Effector memory CD8-positive, alpha-beta T cell (primary cell): ENCODE results near the gene FGF5.
"Not testable (repeated sequence)": the region's sequence is repeated elsewhere in the genome, so short reads cannot be mapped to it uniquely, and the experiment has no call there.

Experiments used
- ATAC-seq: fragments of 150-1000 bp; cut with Tn5 transposase; replicated peaks from 2 replicates; pipeline ENCODE4 v1.10.0; 2021; ENCODE audit warnings: mild to moderate bottlenecking, moderate library complexity
- DNase-seq, 3 experiments: peaks; one replicate each; pipeline ENCODE4 v3.0.0; 2021
- H3K27ac Mint-ChIP-seq, 2 donors: one replicate each; pipeline ENCODE4 v1.8.0; 2022; ENCODE audit warnings: mild to moderate bottlenecking in 2 of 2, mixed read lengths in 2 of 2, moderate library complexity in 2 of 2
- H3K27me3 Mint-ChIP-seq, 2 donors: one replicate each; pipeline ENCODE4 v1.8.0; 2022; ENCODE audit warnings: mixed read lengths in 2 of 2
- H3K36me3 Mint-ChIP-seq: one replicate; pipeline ENCODE4 v1.8.0; 2022; ENCODE audit warnings: mild to moderate bottlenecking, moderate library complexity, mixed read lengths; ENCODE audit not compliant: insufficient read depth
- H3K4me1 Mint-ChIP-seq, 2 donors: one replicate each; pipeline ENCODE4 v1.8.0; 2022; ENCODE audit warnings: low read depth in 2 of 2, mixed read lengths in 2 of 2
- H3K4me3 Mint-ChIP-seq, 2 donors: one replicate each; pipeline ENCODE4 v1.8.0; 2022; ENCODE audit warnings: mild to moderate bottlenecking in 2 of 2, mixed read lengths in 2 of 2, moderate library complexity in 2 of 2
- H3K9me3 Mint-ChIP-seq, 2 donors: one replicate each; pipeline ENCODE4 v1.8.0; 2022; ENCODE audit warnings: mixed read lengths in 2 of 2

FGF5 gene

DNA sequence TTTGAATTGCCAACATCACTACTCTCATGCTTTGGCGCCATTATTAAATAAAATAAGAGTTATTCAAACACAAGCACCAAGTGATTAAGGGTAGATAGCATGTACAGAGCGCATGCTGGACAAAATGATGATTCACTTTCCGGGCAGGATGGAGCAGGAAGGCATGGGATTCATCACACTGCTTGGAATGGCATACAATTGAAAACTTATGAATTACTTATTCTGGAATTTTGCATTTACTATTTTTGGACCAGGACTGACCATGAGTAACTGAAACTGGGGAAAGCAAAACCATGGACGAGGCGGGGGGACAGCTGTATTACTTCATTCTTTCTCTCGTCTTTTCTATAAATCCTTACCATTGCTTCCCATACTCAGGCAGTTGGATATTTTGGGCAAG, 28.5 kb upstream of the FGF5 start:
- Mint-ChIP-seq H3K4me3 (no peak overlapping the region), H3K27ac (no peak overlapping the region), H3K36me3 (no peaks in the 10 kb centered on the region), H3K4me1 (no peaks in the 10 kb centered on the region), H3K9me3 (no peaks in the 10 kb centered on the region), H3K27me3 (peaks cover 18 to 20% of the 10 kb centered on the region in 2 donors)
- DNase-seq (no peak), ATAC-seq (no peak)

DNA sequence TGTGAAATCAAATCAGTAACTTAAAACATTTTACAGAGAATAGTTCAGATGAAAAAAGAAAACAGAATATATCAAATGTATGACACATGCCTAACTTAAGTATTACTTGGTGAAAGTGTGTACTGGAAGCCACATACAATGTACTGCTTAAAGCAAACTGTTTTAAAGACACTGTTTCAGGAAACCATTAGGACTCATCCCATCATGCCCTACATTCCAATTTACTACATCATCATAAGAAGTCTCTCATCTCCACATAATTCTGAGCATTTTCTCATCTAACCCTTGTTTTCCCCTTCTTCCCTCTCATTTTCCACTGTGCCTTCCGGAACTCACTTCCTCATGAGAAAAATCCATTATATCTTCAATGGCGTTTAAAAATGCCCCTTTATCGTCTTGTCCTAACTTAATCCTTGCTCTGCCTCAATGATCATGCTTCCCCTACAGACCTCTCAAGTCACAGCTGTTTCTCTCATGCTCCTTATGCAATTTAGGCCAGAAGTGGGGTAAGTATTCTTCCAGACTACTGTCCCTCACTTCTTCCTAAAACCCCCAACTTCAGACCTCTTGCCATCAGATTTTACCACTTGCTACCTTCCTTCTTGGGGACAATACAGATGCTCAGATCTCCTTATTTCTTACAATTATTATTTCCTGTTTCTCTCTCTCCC, 26.8 kb upstream of the FGF5 start:
- H3K36me3 Mint-ChIP-seq, result no peaks in the 10 kb centered on the region
- DNase-seq (no peak), ATAC-seq (no peak)
- peaks cover 19 to 21% of the 10 kb centered on the region in 2 donors for H3K27me3 Mint-ChIP-seq
- H3K4me3 Mint-ChIP-seq, result no peak overlapping the region
- no peak overlapping the region for H3K27ac Mint-ChIP-seq
- no peaks in the 10 kb centered on the region for H3K9me3 Mint-ChIP-seq
- H3K4me1 Mint-ChIP-seq, result no peaks in the 10 kb centered on the region

DNA sequence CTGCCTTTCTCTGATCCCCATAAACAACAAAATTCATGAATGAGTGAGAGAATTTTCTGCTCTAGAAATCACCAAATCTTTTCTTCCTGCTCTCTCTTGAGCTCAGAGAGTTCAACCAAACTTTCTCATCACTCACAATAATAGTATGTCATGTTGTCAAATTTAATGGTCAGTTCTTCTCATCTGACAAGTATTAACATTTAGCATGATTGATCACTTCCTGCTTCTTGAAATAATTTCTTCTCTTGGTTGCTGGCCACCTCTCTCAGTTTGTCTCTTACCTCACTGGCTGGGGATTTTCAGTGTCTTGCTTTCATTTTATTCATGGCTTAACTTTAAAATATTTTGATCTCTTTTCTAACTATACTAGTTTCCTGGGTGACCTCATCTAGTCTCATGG, 25.5 kb upstream of the FGF5 start:
- Mint-ChIP-seq H3K36me3 (no peaks in the 10 kb centered on the region), H3K4me1 (no peaks in the 10 kb centered on the region), H3K27me3 (peaks cover 16 to 18% of the 10 kb centered on the region in 2 donors), H3K4me3 (no peak overlapping the region), H3K9me3 (no peaks in the 10 kb centered on the region), H3K27ac (no peak overlapping the region)
- ATAC-seq (no peak), DNase-seq (no peak)

DNA sequence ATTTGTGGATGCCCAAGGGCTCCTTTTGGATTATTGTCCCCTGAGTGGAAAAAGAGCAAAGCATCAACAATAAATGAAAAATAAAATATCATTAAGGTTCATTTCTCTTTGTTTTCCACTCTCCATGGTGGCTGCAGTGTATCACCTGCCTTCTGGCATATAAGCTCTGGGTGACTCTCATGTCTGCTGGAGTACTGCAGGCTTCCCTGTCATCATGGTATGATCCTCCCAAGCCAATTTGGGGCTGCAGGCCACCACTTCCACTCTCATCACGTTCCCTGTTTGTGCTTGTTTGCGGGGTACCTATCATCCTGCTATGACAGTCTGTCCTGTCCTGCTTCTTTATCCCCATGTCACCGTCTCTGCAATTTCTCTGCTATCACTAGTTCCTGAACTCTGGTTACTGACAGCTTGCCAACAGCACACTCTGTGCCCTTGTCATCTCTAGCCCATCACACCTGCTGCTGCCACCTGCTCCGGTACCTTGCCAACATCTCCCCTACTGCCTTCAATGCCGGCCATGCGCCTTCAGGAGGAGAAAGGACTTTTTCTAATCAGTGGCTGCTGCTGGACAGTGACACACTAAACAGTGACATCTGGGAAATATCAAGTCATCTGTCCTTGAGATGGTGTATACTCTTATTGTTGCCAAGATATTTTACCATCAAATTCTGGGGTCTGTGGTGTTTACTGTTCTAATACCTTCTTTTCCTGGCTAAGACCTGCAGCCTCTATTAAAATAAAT, 23.0 kb upstream of the FGF5 start:
- DNase-seq (no peak), ATAC-seq (no peak)
- H3K9me3 Mint-ChIP-seq, result no peaks in the 10 kb centered on the region
- no peak overlapping the region for H3K4me3 Mint-ChIP-seq
- H3K27ac Mint-ChIP-seq, result no peak overlapping the region
- no peaks in the 10 kb centered on the region for H3K4me1 Mint-ChIP-seq
- no peaks in the 10 kb centered on the region for H3K36me3 Mint-ChIP-seq
- peaks cover 27 to 32% of the 10 kb centered on the region in 2 donors for H3K27me3 Mint-ChIP-seq

DNA sequence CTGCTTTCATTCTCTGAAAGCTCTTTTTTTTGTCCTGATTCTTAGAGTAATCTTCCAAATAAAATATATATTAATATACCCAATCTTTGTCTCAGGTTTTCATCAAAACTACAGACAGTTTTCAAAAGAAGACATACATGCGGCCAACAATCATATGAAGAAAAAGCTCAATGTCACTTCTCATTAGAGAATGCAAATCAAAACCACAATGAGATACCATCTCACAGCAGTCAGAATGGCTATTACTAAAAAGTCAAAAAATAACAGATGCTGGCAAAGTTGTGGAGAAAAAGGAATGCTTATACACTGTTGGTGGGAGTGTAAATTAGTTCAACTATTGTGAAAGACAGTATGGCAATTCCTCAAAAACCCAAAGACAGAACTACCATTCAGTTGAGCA, 19.0 kb upstream of the FGF5 start:
- not testable (repeated sequence) for H3K4me1 Mint-ChIP-seq, H3K27ac Mint-ChIP-seq, DNase-seq, H3K9me3 Mint-ChIP-seq, H3K36me3 Mint-ChIP-seq, ATAC-seq, H3K4me3 Mint-ChIP-seq
- peaks cover 37 to 45% of the 10 kb centered on the region in 2 donors for H3K27me3 Mint-ChIP-seq

- Mint-ChIP-seq H3K27ac (no peak overlapping the region), H3K4me3 (no peak overlapping the region), H3K36me3 (no peaks in the 10 kb centered on the region), H3K4me1 (no peaks in the 10 kb centered on the region), H3K27me3 (peaks cover 34 to 37% of the 10 kb centered on the region in 2 donors), H3K9me3 (no peaks in the 10 kb centered on the region)
- DNase-seq (no peak), ATAC-seq (no peak)
Observed at GRCh38 chr4:80249144-80249543, 17.3 kb upstream of the FGF5 start.

DNA sequence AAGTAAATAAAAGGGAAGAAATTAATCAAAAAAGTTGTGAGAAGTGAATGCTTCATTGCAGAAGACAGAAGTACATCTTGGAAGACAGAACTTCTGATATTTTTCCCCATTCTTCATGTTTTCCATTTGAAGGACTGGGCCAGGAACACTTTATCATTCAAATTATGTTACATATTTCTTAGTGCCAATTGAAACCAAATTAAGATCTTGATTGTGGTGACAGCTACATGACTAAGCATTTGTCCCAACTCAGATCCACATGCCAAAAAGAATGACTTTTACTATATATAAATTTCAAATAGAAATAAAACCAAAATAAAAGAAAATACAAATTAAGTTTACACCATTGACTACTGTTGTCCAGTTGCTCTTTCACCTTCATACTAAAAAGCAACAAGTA, 14.0 kb upstream of the FGF5 start:
- H3K9me3 Mint-ChIP-seq, result no peaks in the 10 kb centered on the region
- DNase-seq (no peak), ATAC-seq (no peak)
- peaks cover 35 to 40% of the 10 kb centered on the region in 2 donors for H3K27me3 Mint-ChIP-seq
- H3K27ac Mint-ChIP-seq, result no peak overlapping the region
- H3K4me1 Mint-ChIP-seq, result no peaks in the 10 kb centered on the region
- H3K36me3 Mint-ChIP-seq, result no peaks in the 10 kb centered on the region
- no peak overlapping the region for H3K4me3 Mint-ChIP-seq

- ATAC-seq (no peak), DNase-seq (no peak)
- no peak overlapping the region for H3K4me3 Mint-ChIP-seq
- no peak overlapping the region for H3K27ac Mint-ChIP-seq
- H3K9me3 Mint-ChIP-seq, result no peaks in the 10 kb centered on the region
- peaks cover 40% of the 10 kb centered on the region in 2 donors for H3K27me3 Mint-ChIP-seq
- no peaks in the 10 kb centered on the region for H3K36me3 Mint-ChIP-seq
- no peaks in the 10 kb centered on the region for H3K4me1 Mint-ChIP-seq
Observed at GRCh38 chr4:80252953-80253352, 13.5 kb upstream of the FGF5 start.

GRCh38 chr4:80253510-80253909, 13.0 kb upstream of the FGF5 start:
- no peaks in the 10 kb centered on the region for H3K4me1 Mint-ChIP-seq
- ATAC-seq (no peak), DNase-seq (no peak)
- H3K27ac Mint-ChIP-seq, result no peak overlapping the region
- no peaks in the 10 kb centered on the region for H3K9me3 Mint-ChIP-seq
- H3K36me3 Mint-ChIP-seq, result no peaks in the 10 kb centered on the region
- H3K27me3 Mint-ChIP-seq, result peaks cover 45% of the 10 kb centered on the region in 2 donors
- H3K4me3 Mint-ChIP-seq, result no peak overlapping the region

DNA sequence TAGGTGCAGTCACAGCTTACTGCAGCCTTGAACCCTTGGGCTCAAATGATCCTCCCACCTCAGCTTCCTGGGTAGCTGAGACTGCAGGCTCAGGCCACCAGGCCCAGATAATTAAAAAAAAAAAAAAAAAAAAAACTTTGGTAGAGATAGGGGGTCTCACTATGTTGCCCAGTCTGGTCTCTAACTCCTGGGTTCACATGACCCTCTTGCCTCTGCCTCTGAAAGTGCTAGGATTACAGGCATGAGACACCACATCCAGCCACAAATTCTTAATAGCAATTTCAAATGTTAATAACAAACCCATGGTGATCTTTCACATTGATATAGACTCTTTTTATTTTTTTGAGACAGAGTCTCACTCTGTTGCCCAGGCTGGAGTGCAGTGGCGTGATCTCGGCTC, 12.3 kb upstream of the FGF5 start:
- DNase-seq (no peak), ATAC-seq (no peak)
- H3K9me3 Mint-ChIP-seq, result no peaks in the 10 kb centered on the region
- H3K4me1 Mint-ChIP-seq, result no peaks in the 10 kb centered on the region
- no peak overlapping the region for H3K27ac Mint-ChIP-seq
- no peaks in the 10 kb centered on the region for H3K36me3 Mint-ChIP-seq
- peaks cover 45 to 51% of the 10 kb centered on the region in 2 donors for H3K27me3 Mint-ChIP-seq
- H3K4me3 Mint-ChIP-seq, result no peak overlapping the region

DNA sequence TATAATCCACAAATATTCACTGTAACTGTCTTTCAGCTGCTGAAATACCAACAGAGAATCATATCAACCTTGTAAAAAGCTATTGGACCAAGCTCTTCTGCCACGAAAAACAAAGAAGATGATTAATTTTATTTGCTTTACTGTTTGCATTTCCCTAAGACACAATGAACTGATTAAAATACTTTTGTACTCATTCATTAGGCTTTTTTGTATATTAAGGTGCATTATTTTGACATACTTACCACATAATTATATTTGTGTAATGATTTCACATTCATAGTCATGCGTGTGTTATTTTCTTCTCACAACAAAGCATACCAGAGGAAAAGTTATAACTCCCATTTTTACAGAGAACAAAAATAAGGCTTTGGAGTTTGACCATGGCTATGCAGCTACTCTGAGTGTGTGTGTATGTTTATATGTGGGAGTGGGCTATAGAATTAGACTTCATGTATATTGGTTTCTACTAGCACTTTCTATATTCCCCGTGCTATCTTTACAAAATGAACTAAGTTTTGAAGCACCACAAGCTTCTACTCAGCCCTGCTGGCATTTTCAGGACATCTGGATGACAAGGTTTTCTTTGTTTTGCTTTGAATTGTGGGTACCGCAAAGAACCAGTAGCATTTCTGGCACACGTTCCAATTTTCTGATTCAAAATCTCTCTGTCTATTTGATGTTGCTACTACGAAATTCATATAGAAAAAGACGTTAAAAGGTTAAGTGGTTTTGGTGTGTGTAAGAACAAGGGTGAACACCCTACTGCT, 11.0 kb upstream of the FGF5 start:
- DNase-seq (no peak), ATAC-seq (no peak)
- H3K27ac Mint-ChIP-seq, result no peak overlapping the region
- H3K4me1 Mint-ChIP-seq, result no peaks in the 10 kb centered on the region
- no peaks in the 10 kb centered on the region for H3K36me3 Mint-ChIP-seq
- H3K9me3 Mint-ChIP-seq, result no peaks in the 10 kb centered on the region
- H3K27me3 Mint-ChIP-seq, result peaks cover 52 to 57% of the 10 kb centered on the region in 2 donors
- no peak overlapping the region for H3K4me3 Mint-ChIP-seq

DNA sequence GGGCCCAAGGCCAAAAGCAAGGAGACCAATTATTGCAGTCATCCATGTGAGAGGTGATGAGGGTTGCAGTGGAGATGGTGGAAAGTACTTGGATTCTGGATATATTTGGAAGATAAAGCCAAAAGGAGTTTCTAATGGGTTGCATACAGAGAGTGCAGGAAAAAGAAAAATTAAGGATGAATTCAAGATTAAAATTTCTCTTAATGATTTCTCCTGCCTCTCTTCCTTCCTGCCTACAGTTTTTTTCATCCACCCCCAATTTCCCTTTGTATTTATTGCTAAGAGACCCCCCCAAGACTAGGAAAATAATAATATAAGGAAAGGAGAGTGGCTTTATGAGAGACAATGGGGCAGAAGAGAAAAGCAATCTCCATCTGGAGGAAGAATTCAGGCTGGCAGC, 8.6 kb upstream of the FGF5 start:
- Mint-ChIP-seq H3K4me1 (no peaks in the 10 kb centered on the region), H3K27ac (no peak overlapping the region), H3K9me3 (no peaks in the 10 kb centered on the region), H3K36me3 (no peaks in the 10 kb centered on the region), H3K4me3 (no peak overlapping the region), H3K27me3 (peaks cover 52 to 61% of the 10 kb centered on the region in 2 donors)
- ATAC-seq (no peak), DNase-seq (no peak)

DNA sequence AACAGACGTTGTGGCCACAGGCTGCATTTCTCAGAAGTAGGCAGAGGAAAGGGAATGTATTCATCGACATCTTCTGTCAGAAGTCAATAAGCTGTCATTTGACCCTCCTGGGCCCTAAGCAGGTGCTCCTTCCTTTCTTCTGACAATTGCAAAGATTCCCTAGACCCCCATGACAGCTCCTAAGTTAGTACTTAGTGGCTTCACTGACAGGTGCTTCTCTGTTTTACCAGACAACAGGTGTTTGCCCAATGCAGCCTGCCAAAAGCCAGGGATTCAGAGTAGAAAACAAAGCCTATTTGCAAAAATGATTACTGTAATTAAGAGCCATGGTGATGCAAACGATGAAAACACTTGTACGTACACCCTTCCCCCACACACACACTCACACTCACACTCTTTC, 7.5 kb upstream of the FGF5 start:
- no peak overlapping the region for H3K4me3 Mint-ChIP-seq
- no peaks in the 10 kb centered on the region for H3K36me3 Mint-ChIP-seq
- H3K27ac Mint-ChIP-seq, result no peak overlapping the region
- no peaks in the 10 kb centered on the region for H3K9me3 Mint-ChIP-seq
- DNase-seq (no peak), ATAC-seq (no peak)
- no peaks in the 10 kb centered on the region for H3K4me1 Mint-ChIP-seq
- peaks cover 51 to 72% of the 10 kb centered on the region in 2 donors for H3K27me3 Mint-ChIP-seq

DNA sequence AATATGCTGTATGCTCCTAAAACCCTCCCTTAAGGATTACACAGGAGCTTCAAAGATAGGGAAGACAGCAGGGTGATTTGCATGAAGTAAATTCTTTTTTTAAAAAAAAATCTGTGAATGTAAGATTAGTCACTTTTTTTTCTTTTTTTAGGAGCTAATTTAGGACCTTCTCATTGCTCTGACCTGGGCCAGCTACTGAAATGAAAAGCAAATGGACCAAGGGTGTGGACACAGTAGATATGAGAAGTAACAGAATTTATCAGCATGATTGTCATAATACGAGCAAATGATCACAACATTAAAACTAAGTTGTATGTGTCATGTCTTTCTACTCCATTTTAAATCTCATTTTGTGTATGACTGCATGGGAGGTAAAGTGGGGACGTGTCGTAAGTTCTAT, 6.6 kb upstream of the FGF5 start:
- H3K27me3 Mint-ChIP-seq, result peaks cover 59 to 81% of the 10 kb centered on the region in 2 donors
- ATAC-seq, result no peak
- no peak overlapping the region for H3K27ac Mint-ChIP-seq
- no peaks in the 10 kb centered on the region for H3K9me3 Mint-ChIP-seq
- H3K4me1 Mint-ChIP-seq, result peaks cover 0 to 5% of the 10 kb centered on the region in 2 donors
- no peak overlapping the region for H3K4me3 Mint-ChIP-seq
- no peak for DNase-seq
- no peaks in the 10 kb centered on the region for H3K36me3 Mint-ChIP-seq
